Mammary epithelial cell (primary cell): ENCODE measurements around the gene ZNF783.
"Not testable (repeated sequence)": the region's sequence is repeated elsewhere in the genome, so short reads cannot be mapped to it uniquely, and the experiment has no call there.

Source experiments
- CTCF ChIP-seq, 2 donors: IDR thresholded peaks in 1 of 2; conservative IDR thresholded peaks in 1 of 2; 2 replicates each; pipeline ENCODE4 v1.5.1; 2011 to 2012; ENCODE audit warnings: inconsistent platforms in 2 of 2, low read length in 2 of 2, mild to moderate bottlenecking in 2 of 2, control low read depth in 1 of 2, low read depth in 1 of 2; ENCODE audit not compliant: insufficient read depth in 1 of 2; ENCODE audit errors: extremely low read depth in 1 of 2
- EZH2 ChIP-seq: IDR thresholded peaks from 2 replicates; pipeline ENCODE4 v1.6.1; 2012; ENCODE audit warnings: low read length, inconsistent platforms, borderline replicate concordance

GRCh38 chr7:149226366-149226765 lies 35.6 kb upstream of the ZNF783 start:
- TF ChIP-seq CTCF (conservative IDR thresholded peaks at IDR 0.05 in 1 of 2, IDR thresholded peaks at IDR 0.05 in 1 of 2; ENCODE audit: extremely low read depth in 1 of 2, insufficient read depth in 1 of 2, low read depth in 1 of 2, low read length in 2 of 2); EZH2: not testable (repeated sequence)
